ENCODE measurements around the gene DRG1.
"Not testable (repeated sequence)": the region's sequence is repeated elsewhere in the genome, so short reads cannot be mapped to it uniquely, and the experiment has no call there.

Gene DRG1

DNA sequence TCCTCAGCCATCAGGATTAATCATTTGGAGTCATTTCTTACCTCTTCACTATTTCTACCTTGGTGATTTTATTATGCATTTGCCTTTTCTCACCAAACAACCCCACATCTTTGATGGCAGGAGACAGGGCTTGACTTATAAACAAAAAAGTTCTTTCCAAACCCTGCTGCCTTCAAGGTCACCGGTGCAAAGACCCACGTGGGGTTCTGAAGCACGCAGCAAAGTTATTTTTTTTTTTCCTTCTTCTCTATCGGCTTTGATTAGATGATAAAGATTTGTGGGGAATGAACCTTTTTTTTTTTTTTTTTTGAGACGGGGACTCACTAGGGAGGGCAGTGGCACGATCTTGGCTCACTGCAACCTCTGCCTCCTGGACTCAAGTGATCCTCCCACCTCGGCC is 44.1 kb downstream of the DRG1 start:
- FAIRE-seq = no peak

DNA sequence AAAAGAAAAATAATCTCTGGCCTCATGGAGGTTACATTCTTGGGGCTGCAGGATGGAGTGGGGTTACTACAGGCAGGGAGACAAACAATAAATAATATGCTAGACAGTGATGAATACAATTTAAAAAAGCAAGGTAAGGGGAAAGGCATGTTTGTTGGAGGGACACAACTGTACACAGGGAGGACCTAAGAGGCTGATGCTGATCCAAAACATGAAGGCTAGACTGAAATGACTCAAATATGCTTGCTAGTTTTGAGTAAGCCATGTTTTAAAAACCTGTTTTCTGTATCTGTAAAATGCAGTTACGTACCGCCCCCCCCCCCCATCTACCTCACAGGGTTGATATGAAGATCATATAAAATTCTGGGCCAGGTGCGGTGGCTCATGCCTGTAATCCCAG is 46.2 kb downstream of the DRG1 start:
- no peak for FAIRE-seq

DNA sequence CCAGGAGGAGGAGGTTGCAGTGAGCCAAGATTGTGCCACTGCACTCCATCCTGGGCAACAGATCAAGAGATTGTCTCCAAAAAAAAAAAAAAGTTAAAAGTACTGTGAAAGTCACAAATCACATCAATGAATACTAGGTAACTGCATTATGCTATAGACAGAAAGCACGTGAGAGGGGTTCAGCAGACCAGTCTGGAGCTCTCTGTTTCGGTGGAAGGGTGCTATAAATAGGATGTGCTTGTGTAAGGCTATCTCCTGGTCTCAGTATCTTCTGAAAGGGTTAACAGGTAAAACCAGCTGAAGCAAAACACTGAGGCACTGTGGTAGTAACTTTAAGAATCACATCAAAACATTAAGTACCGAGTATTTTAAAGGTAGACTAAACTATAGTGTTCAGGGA is 46.8 kb downstream of the DRG1 start:
- no peak for FAIRE-seq

DNA sequence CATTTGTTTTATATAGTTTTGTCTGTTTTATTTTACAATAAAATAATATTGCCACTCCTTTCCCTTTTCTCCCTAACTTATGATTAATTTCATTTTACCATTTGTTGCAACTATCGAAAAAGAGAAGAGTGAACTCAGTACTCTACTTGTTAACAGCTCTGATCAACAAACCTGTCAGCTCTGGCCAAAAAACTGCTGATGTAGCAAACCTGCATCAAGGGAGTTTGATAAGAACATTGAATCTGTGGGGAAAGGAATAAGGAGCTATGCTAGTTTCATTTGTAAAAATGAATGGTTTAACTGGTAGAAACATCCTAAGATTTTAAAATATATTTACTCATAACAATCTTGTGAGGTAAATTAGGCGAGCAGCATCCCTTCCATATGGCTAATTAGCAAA is 47.4 kb downstream of the DRG1 start:
- no peak for FAIRE-seq

DNA sequence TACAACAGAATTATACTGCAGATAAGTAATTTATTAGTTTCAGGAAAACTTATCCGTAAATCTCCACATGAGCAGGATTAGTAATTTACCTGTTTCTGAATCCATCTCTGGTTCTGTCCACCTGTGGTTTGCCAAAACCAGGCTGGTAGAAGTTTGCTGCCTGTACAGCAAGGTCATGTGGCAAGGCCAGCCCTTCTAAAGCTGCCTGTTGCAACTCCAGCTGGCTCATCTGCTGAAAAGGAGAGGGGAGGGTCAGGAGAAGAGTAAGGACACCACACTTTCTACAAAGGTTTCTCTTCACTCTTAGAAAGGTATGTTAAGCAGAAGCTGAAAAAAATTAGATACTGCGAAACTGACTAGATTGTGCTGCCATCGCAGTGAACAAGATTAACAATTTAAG is 47.9 kb downstream of the DRG1 start:
- FAIRE-seq = no peak

DNA sequence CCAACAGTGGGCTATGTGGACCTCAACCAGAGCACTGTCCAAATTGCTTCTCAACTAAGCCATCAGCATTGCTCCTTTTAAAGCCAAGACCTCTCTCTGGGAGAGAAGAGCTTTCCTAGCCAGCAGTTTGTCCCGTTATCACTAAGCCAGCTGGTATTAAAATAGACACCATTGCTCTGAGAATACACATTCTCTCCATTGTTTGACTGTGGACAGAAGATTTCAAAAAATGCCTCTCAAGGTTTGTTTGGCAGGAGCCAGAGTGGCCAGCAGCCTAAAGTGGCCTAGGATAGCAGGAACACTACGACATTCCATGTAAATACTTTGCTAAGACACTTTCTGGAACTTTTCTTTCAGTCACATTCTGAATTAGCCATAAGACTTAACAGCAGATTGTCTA is 49.0 kb downstream of the DRG1 start:
- FAIRE-seq = no peak

DNA sequence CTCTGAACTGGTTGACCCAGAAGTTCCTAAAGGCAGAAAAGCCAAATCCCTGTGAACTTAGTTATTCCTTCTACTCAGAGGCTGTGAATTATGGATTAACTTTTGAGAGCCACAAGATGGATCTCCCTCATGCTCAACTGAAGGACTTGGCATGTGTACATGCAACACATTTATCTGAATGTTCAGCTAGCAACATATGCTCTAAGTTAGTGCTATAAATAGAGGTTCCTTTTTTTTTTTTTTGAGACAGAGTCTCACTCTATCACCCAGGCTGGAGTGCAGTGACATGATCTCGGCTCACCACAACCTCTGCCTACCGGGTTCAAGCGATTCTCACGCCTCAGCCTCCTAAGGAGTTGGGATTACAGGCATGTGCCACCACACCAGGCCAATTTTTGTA is 50.1 kb downstream of the DRG1 start:
- FAIRE-seq = no peak

DNA sequence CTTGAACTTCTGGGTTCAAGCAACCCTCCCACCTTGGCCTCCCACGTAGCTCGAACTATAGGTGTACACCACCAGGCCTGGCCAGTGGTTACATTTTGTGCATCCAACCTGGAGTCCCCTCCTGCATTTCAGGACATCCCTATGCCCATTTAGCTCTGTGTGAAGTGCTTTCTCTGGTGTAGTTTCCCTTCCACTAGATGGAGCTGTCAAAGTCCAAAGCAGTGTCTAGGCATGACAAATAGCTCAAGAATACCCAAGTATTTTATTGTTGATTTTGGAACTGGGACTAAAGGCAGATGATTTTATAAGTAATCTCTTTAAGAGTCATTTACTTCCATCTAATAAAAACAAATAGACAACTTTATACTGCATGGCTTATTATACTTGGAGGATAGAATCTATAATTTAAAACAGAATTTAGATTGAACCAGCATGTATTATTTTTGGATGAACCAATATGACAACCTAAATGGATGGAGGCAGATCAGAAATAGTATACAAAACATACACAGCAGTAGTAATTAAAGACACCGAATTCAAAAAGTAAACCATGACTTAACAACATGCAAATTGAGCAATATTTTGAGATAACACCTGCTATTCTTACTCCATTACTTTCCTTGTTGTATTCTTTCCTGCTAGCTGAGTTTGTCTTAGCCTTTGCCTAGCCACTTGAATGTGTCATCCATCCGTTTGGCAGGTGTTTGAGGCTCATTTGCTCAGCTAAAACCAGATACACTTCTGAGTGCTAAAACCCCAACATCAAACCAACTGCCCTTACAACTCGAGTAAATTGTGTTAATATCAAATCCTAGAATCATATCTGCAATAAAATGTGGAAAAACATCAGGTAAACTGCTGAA is 52.5 kb downstream of the DRG1 start:
- FAIRE-seq = peak; percentile 32

DNA sequence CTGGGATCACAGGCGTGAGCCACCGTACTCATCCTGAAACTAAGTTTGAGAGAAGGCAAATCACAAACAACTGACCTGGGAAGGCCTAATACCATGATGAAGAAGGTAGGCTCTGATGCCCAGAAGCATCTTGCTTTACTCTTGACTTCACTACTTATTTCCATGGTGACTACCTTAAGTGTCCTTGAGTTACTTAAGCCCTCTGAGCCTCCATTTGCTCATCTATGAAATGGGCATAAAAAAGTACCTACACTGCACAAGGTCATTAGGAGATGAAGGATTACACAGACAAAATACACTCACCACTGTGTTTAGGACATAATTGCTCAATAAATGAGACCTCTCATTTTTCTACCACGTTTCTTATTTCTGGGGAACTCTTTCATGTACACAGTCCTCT is 62.3 kb downstream of the DRG1 start:
- no peak for FAIRE-seq

DNA sequence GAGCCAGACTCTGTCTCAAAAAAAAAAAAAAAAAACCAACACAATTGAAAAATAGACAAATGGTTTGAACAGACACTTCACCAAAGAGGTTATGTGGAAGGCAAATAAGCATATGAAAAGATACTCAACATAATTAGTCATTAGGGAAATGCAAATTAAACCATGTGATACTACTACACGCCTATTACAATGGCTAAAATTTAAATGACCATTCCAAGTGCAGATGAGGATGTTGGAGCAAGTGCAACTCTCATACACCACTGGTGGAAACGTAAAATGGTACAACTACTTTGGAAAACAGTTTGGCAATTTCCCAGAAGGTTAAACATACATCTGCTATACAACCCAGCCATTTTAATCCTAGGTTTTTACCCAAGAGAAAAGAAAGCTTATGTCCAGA is 65.9 kb downstream of the DRG1 start:
- no peak for FAIRE-seq

DNA sequence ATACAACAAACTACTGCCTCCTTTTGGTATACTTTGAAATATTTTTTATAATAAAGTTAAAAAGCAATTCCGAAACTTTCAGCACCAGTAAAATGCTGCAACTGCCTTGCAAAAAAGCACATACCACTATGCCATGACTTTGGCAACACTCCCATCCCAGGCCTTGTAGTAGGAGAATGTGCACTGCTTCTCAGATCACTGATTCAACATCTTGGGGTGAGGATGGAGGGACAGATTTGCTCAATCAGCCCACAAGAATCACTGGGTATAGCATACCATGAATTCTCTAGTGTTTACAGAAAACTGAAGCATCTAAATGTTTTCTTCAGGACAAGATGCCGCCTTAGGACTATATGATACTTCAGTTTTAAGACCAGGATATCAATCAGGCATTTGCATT is 75.3 kb downstream of the DRG1 start:
- no peak for FAIRE-seq

DNA sequence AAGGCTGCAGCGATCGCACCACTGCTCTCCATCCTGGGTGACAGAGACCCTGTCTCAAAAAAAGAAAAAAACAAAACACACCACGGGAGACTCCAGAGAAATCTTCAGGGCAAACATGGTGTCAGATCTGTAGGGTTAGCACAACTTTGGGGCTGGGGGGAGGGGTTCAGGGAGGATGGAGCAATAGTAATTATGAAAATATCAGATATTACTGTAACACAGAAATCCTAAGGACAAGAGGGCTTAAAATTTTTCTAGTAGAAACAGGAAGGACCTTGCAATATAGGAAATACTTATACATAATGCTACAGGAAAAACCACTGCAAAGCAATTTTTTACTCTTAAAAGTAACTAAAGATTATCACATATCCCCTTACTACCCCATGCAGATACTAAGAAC is 76.4 kb downstream of the DRG1 start:
- no peak for FAIRE-seq

DNA sequence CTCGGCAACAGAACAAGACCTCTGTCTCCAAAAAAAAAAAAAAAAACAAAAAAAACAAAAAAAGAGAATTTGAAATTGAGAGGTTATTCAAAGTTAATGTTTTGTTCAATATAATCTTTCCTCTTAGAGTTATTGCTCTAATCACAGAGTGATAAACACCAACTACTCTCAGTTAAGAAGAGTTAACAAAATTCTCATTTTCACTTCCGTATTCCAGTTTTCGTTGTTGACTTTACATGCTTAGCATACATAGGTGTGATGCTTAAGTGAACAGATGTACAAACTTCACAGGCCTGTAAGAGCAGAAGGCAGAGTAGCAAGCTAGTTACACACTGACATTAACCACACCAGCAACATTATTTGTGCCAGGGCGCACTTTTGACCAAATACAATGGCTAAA is 77.9 kb downstream of the DRG1 start:
- FAIRE-seq = no peak

DNA sequence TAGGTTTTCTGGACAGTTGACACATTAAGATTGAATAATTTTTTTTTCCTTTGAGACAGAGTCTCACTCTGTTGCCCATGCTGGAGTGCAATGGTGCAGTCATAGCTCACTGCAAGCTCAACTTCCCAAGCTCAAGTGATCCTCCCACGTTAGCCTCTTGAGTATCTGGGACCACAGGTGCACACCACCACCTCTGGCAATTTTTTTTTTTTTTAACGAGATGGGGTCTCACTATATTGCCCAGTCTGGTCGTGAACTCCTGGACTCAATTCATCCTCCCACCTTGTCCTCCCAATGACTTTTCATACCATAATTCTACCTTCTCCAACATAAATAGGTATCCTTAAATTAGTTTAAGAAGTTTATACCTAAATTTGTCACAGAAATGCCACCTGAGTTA is 81.7 kb downstream of the DRG1 start:
- FAIRE-seq = no peak

DNA sequence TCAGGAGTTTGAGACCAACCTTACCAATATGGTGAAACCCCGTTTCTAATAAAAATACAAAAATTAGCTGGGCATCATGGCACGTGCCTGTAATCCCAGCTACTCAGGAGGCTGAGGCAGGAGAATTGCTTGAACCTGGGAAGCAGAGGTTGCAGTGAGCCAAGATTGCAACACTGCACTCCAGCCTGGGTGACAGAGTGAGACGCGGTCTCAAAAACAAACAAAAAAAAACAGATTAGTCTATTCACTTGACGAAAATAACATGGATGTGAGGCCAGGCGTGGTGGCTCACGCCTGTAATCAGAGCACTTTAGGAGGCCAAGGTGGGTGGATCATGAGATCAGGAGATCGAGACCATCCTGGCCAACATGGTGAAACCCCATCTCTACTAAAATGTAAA is 83.1 kb downstream of the DRG1 start:
- FAIRE-seq = not testable (repeated sequence)

All from A204.1 (cell line).